Activated CD8-positive, alpha-beta memory T cell treated with anti-CD3 and anti-CD28 coated beads for 4 hours (primary cell): ENCODE results near the gene CNTN4.

Experiments used
- DNase-seq, 2 donors: peaks; one replicate each; pipeline ENCODE4 v3.0.0-alpha.2; 2020; ENCODE audit warnings: low read depth in 2 of 2

The CNTN4 gene

DNA sequence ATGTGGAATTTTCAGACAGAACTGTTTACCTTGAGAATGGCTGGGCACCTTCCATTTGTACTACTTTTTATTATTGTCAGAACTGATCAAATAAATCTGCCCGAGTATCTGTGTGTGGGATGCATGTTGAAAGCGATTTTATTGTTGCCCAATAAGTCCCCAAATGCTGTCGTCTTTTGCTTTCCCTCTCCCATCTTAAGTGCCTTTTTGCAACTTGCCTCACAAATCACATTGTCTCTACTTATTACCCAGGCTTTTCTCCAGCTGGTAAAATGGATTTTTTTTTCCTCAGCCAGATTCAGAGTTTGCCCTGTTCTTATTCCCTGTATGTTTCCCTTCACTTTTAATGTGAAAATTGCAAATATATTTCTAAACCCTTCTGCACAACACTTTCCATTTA lies 163.1 kb downstream of the CNTN4 start:
- DNase-seq = no peak

DNA sequence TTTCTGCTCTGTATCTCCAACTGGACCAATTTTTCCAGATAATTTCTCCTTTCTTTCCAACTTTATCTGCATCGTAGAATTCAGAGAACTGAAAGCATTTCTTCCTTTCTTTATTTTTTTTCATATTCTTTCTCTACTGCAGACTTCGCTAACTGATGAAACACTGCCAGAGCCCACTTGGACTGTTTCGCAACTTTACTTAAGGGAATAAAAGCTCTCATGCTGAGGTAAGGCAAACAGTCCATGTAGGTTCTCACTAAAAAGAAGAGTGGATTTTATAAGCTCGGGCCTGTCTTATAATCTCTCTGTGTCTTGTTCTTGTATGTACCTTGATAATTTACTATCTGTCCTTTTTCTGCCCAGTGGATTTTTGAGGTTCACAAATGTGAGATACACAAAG lies 163.5 kb downstream of the CNTN4 start:
- no peak for DNase-seq

GRCh38 chr3:2266606-2267005 lies 167.9 kb downstream of the CNTN4 start:
- no peak for DNase-seq

GRCh38 chr3:2268779-2269178 lies 170.1 kb downstream of the CNTN4 start:
- DNase-seq = no peak

DNA sequence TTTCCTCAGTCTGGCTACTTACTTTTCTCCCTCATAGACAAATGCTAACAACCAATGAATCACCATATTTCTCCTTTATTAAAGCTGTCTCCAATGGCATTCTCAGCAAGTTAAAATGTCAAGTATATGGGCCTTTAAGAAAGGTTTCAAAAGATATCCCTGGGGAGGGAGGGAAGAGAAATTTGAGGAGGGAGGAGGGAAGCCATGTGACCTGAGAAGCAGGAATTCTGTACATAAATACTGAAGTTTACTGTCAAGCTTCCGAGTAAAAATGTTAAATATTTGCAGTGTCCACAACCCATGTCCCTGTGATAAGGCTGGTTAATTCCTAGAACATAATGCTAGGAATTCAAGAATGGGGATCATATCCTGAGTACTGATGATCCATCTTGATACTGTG lies 175.9 kb downstream of the CNTN4 start:
- no peak for DNase-seq

GRCh38 chr3:2283818-2284217 lies 185.2 kb downstream of the CNTN4 start:
- no peak for DNase-seq

- DNase-seq = no peak
These were observed 202.3 kb downstream of the CNTN4 start for GRCh38 chr3:2300938-2301337.

DNA sequence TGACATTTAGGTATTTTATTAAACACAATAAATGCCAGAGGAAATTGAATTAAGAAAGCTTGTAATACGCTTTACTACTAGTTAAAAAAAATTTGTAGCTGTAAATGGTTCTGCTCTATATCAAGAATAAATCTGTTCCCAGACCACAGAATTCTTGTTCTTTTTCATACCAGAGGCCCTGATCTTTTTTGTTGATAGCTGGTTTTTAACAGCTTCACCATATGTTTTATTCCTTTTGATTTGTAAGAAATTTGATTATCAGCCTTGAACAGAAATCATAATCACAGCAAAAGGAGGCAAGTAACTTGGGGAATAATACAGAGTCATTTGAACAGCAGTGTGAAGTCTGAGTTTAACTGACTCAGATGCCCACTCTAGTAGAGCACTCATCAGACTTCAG lies 202.7 kb downstream of the CNTN4 start:
- DNase-seq = no peak

GRCh38 chr3:2303566-2303965 lies 204.9 kb downstream of the CNTN4 start:
- no peak for DNase-seq

- no peak for DNase-seq
These were observed 212.4 kb downstream of the CNTN4 start for GRCh38 chr3:2311022-2311421.

- DNase-seq = no peak
These were observed 218.9 kb downstream of the CNTN4 start for GRCh38 chr3:2317521-2317920.

DNA sequence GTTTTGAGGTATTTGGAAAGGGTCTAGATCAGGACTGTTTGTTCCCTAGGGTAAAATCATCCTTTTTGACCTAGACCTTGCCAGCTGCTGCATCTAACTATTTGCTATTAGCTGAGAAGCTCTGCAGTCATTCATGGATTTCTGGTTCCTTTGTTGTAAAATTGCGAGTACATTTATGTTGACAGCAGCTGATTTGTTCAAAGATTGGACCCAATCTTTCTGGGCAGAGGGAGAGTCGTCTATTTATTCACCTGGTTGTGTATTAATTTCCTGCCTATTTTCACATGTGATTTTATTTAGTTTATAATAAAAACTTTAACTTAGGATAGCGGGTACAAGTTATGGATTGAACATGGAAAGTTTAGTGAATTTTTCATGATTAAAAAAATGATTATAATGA lies 236.3 kb downstream of the CNTN4 start:
- DNase-seq = no peak

- no peak for DNase-seq
These were observed 244.5 kb downstream of the CNTN4 start for GRCh38 chr3:2343031-2343682.

DNA sequence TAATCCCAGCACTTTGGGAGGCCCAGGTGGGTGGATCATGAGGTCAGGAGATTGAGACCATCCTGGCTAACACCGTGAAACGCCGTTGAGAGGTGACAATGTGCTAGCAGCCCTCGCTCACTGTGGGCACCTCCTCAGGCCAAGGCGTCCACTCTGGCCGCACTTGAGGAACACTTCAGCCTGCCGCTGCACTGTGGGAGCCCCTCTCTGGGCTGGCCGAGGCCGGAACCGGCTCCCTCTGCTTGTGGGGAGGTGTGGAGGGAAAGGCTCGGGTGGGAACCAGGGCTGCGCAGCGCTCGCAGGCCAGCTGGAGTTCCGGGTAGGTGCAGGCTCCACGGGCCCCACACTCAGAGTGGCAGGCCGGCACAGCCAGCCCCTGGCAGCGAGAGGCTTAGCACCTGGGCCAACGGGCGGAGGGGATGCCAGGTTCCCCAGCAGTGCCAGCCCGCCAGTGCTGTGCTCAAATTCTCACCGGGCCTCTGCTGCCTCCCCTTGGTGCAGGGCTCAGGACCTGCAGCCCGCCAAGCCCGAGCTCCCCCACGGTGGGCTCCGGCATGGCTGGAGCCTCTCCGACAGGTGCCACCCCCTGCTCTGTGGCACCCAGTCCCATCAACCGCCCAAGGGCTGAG lies 253.6 kb downstream of the CNTN4 start:
- DNase-seq = no peak

DNA sequence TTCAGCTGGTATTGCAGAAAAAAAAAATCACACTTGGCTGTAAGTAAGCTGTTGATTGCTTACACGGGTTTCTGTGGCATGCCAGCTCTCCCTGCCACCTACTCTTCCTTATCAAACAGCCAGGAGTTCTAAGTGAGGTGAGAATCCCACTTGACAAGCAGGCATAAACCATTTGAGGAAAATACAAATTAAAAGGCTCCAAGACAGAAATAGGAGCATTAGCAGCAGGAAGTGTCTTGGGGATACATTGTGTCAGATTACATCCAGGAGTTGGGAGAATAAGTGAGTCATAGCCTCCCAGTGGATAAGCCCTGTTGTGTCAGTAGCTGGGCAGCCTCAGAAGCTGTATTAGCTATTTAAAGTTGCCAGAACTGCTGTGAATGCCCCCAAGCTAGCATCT lies 256.0 kb downstream of the CNTN4 start:
- DNase-seq = no peak

DNA sequence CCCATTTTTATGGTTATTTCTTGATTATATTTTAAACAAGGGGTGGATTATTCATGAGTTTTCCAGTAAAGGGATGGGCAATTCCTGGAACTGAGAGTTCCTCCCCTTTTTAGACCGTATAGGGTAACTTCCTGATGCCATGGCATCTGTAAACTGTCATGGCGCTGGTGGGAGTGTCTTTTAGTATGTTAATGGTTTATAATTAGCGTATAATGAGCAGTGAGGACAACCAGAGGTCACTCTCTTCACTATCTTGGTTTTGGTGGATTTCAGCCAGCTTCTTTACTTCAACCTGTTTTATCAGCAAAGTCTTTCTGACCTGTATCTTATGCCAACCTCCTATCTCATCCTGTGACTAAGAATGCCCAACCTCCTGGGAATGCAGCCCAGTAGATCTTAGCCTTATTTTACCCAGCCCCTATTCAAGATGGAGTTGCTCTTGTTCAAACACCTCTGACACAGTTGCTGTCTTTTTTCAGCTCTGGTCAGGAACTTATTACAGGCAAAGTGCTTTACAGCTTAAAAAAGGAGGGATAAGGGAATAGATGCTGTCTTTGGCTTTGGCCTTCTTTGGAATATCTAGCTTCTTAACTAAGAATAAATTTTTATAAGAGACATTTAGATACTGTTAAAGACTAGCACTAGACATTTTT lies 257.8 kb downstream of the CNTN4 start:
- no peak for DNase-seq

- DNase-seq = no peak
These were observed 262.1 kb downstream of the CNTN4 start for GRCh38 chr3:2360815-2361214.

DNA sequence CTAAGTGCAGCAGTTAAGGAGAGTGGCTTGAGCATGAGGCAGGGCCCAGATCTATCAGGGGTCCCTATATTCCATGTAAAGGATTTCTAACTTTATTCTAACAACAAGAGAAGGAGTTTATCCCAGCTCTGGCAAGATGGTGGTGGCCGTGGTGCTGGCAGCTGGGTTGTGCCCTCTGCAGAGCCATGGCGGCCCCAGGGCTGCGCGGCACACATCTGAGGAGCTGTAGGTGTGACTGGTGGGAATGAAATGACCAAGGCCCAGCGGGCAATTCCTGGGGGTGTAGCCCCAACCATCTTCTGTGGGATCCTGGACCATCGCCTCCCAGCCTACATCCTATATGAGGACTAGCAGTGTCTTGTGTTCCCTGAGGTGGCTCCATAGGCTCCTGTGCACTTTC lies 263.5 kb downstream of the CNTN4 start:
- no peak for DNase-seq

DNA sequence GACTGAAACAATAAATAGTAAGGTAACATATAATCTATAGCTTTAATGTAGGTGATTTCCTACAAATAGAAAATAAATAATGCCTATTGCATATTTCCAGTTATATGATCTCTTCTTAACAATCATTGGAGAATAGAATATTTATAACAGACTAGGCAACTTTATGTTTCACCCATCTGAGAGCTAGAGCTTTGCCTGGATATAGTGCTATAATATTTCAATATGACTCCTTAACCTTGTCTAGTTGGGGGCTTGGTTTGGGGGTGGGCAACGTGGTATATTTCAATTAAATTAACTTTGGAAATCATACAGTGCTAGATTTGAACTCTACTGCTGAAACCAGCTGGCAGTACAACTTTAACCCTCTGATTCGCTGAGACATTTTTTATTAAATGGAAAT lies 265.2 kb downstream of the CNTN4 start:
- DNase-seq = no peak

GRCh38 chr3:2370317-2370716 lies 271.7 kb downstream of the CNTN4 start:
- DNase-seq = no peak

DNA sequence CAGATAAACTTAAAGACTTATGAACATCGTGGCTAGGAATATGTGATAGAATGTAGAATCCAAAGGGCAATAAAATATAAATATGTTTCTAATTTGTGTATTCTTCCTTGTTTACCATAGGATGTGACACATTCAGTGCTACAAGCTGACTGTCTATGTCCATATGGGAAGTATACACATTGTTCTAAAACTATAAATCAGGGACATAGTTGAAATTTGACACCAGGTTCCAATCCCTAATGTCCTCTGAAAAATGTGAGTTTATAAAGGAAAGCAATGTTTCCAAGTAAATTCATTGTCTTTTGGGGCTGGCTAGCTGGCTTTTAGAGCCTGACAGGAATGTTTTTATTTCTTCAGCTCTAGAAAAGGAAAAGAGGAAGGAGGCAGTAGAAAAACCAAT lies 273.6 kb downstream of the CNTN4 start:
- DNase-seq = no peak

- DNase-seq = no peak
These were observed 276.7 kb downstream of the CNTN4 start for GRCh38 chr3:2375376-2375775.

- DNase-seq = no peak
These were observed 278.6 kb downstream of the CNTN4 start for GRCh38 chr3:2377281-2377680.
